ENCODE results near the gene TMOD2.

Gene TMOD2

DNA sequence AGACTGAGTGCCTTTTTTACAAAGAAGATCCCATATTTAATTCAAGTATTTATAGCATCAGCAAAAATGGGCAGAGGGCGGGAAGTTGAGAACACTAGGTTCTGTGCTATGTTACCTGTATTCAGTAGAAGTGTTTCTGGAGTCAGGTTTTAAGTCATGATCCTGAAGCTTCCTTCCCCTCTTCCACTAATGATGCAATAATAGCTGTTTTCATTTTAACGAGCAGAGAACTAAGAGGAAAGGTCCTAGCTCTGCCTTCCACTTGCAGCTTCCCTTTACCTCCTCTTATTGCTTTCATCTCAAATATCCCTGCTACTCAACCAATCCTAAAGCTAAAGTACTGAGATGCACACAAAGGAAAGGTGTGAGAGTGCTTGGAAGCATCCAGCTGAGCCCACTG is 61.2 kb downstream of the TMOD2 start:
- no peak for DNase-seq (ENCODE audit: low read depth in 1 of 2, low spot score in 1 of 2)

DNA sequence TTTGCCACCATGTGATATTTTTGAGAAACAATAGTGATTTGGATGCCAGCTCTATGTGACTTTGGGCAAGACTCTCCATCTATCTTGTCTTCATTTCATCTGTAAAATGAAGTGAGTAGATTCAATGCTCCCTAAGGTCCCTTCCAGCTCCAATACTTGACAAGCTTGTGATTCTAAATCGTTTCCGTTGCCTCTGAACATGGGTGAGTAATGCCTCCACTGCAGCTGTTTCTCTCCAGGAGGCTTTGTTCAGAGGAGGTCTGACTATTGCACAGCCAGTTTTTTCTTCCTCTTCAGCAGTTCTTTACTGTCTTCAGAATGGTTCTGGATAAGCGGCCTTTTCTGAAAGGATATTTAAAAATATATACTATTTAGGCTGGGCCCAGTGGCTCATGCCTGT is 63.2 kb downstream of the TMOD2 start:
- no peak for DNase-seq (ENCODE audit: low read depth in 1 of 2, low spot score in 1 of 2)

DNA sequence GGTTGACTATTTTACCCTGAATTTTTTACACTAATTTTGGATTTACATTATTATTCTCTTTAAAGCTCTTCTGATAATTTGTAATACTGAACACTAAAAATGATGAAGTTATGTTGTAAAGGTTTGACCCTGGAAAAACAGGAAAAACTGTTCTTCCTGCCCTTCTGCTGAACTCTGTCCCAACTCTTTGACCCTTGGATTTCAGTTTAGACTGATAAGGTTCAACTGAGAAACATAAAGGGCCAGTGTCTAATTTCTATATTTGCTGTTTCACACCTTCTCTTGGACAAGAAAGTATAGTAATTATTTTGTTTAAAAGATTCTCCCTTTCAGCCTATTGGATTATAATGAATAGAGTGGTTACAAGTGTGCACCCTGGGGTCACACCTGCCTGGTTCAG is 65.2 kb downstream of the TMOD2 start:
- no peak for DNase-seq (ENCODE audit: low read depth in 1 of 2, low spot score in 1 of 2)

DNA sequence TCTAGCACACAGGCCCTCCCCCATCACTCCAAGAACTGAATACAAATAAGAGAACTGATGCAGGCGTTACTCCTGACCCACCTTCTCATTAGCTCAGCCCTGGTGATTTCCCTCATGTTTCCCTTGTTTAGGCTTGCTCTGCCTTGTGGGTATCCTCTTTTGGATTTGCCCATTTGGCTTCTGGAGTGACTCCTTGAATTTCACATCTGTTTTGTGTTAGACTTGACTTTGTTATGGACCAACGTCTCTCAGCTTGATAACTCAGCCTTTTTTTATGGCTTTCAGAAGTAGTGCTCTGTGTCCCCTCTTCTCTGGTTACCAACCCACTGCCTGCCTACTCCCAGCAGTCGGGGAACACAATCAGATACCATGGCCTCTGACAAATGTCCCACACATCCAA is 66.8 kb downstream of the TMOD2 start:
- DNase-seq (ENCODE audit: low read depth in 1 of 2, low spot score in 1 of 2) = no peak

DNA sequence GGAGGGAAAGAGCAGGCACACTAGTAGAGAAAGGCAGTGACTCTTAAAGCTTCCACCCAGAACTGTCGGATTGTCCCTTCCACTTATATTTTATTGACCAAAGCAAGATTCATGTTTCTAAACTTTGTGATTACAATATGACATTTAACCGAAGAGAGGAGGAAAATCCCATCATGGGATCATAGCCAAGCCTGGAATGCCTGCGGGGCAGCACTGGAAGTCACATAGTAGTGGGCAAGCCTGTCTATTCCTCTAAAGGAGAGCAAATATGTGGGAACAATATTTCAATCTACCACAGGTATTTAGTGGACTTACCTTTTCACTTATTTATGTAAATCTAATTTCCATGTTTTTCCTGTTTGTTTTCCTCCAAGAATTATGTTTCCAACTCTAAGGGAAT is 74.3 kb downstream of the TMOD2 start:
- no peak for DNase-seq (ENCODE audit: low read depth in 1 of 2, low spot score in 1 of 2)

DNA sequence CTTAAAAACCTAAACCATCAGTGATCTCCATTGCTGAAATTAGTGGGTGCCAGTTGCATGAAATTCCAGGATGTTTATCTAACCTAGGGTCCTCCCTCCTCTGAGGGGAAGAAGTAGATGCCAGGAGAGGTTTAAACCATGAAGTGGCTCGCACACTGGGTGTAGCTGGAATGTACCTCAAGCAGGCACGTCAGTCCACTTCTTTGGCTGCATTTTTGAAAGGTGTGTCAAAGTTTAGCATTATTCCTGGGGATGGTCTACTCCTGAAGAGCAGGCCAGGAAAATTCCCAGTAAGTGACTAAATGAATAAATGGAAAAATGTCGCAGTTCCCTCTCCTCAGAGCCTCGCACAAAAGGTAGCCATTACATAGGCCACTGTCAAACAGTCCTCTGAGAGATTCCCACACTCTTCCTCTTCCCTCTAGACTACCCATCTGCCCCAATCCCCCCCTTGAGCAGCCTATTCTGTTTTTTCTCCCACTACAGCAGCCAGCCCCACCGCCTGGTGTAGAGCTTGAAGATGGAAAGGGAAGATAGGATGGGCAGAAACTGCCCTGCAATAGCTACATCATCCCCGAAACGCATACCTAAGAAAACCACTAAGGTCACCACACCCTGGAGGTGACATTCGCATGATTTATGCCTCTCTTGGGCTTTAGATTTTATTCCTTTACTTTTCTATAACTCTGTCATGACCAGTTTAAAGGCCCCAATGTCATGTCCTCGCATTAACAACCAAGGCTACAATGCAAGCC is 77.4 kb downstream of the TMOD2 start:
- DNase-seq (ENCODE audit: low read depth in 1 of 2, low spot score in 1 of 2) = no peak

DNA sequence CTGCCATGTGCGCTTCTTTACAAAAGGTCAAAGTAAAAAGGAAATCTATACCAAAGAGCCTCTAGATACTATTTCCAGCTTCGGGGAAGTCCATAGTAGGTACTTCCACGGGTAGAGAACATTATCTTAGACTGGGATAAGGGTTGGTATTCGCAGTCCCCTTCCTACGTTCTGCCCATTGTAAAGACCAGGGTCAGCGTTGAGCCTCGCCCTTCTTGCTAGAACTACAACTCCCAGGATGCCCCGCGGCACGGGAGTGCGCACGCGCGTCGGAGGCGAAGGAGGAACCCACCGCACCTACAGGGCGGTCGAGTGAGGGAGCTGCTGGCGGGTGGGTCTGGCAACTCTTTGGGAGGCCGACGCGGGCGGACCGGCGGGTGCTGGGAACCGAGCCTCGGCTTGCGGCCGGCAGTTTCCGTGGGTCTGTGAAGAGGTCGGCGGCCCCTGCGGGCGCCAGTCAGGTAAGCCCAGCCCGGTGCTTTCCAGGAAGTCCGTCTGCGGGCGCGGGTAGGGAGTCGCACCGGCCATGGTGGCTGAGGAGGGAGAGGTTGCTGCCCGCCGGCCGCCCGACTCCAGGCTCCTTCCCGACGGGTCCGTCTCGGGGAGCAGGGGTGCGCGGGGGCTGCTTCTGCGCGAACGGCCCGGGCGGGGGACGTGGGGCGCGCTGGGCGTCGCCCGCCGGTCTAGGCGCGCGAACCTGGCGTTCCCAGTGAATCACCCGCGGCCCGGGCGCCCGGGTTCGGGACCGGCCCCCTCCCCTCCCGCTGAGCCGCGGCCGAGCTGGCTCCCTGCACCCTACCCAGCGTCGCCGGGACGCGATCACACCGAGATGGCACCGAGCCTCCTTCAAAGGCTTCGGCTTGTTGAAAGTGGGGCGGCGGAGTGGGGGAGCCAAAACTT is 78.2 kb downstream of the TMOD2 start, which contains the start of gene TMOD3:
Gene TMOD3, plus strand, starts transcription at position 278 of the 900 bp plus-strand sequence. CDS start 33,232 bp downstream, outside the sequence.
- peak; percentile 83 to 89 for DNase-seq (ENCODE audit: low read depth in 1 of 2, low spot score in 1 of 2)

DNA sequence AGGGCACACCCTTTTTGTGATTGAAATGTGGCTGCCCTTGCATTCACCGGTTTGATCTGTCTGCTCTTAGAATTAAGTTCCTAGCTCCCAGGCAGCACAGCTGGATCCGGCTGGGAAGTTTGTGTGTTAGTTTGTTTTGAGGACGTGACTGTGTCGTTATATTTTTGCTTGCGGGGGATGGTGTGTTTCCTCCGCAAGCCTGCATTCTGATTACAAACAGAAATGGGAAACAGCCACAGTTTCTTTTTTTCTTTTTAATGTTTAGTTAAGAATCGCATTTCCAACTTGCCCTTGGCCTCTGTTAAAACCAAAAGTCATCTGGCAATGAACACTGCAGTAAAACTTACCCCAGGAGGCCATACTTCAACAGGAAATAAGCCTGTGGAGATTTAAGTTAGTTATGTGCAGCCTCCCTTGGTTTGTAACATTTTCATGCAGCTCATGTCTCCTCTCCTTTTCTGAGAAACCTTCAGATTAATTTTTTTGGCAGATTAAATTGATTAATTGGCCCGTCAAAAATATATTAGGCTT is 78.9 kb downstream of the TMOD2 start:
- no peak for DNase-seq (ENCODE audit: low read depth in 1 of 2, low spot score in 1 of 2)

DNA sequence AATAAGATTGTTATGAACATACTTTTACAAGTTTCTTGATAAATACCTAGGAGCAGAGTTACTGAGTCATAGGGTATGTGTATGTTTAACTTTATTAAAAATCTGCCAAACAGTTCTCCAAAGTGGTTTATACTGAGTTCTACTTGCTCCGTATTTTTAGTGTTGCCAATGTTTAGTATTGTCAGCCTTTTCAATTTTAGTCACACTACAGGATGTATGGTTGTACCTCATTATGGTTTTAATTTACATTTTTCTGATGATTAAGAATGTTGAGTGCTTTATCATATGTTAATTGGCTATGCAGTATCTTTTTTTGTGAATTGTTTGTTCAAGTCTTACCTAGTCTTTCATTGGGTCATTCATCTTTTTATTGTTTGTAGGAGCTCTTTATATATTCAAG is 82.4 kb downstream of the TMOD2 start:
- DNase-seq (ENCODE audit: low read depth in 1 of 2, low spot score in 1 of 2) = no peak

DNA sequence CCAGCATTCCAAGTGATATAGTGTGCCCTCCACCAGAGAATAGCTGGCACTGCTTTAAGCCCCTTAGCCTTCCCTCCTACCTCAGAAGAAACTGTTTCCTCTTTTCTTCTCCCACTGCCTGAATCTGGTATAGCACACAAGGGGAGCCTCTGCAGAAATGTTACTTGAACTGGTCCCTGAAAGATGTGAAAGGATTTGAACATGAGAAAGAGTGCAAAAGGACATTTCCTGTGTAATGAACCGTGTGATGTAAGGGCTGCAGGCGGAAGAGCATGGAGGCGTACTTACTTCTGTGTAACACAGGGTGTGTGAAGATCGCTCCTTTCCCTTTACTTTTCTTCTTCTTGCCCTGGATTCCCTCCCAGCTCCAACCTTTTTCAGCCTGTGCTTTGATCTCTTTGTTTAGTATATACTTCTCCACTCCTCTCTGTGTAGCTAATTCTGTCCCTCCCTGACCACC is 86.4 kb downstream of the TMOD2 start:
- DNase-seq (ENCODE audit: low read depth in 1 of 2, low spot score in 1 of 2) = no peak

DNA sequence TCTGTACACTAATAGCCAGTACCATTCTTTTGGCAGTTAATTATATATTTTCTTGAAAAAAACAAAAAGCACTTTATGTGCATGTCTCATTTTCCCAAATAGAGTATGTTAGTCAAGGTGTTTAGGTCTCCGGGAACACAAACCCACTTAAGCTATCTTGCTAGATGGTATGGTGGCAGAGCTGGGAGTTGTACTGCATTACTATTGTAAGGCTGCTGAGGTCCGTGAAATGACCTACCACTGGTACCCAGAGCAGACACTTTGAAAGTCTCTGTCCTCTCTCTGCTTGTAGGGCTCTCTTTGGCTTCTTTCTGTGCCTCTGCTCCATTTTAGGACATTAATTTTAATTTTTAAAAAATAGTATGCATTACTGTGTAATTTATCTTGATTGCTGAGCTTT is 86.9 kb downstream of the TMOD2 start:
- no peak for DNase-seq (ENCODE audit: low read depth in 1 of 2, low spot score in 1 of 2)

DNA sequence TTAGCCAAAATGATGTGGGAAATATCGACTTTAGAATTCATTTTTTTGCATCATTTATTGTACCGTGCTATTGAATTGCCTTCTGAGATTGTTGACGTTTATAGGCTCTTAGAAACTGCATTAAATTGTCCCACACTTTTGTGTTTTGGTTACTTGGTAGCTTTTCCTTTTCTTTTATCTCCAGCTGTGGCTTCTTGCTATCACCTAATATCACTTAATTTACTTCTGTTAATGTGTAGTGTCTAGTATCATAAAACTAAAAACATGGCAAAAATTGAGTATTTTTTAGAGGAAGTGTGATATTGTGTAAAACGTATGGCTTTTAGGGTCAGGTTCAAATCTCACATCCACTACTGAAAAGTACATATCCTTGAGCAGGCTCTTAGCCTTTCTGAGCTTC is 89.3 kb downstream of the TMOD2 start:
- no peak for DNase-seq (ENCODE audit: low read depth in 1 of 2, low spot score in 1 of 2)

DNA sequence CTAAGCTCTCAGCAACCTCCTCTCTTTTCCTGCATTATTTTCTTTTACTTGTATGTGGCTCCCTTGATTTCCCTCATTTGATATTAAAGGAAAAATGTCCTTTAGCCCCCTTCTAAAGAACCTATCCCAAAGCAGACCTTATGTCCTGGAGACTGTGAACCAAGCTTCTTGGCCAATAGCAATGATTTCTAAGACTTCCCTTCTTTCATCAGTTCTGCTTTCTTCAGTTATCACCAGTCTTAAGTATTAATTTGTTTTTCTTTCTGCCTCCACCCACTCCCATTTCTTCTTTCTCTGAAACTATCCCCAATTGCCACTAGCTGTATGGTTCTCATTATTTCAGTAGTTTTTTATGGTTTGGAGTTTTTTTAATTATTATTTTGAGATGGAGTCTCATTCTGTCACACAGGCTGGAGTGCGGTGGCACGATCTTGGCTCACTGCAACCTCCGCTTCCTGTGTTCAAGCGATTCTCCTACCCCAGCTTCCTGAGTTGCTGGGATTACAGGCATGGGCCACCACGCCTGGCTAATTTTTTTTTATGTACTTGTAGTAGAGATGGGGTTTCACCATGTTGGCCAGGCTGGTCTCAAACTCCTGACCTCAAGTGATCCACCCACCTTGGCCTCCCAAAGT is 90.1 kb downstream of the TMOD2 start:
- DNase-seq (ENCODE audit: low read depth in 1 of 2, low spot score in 1 of 2) = no peak

DNA sequence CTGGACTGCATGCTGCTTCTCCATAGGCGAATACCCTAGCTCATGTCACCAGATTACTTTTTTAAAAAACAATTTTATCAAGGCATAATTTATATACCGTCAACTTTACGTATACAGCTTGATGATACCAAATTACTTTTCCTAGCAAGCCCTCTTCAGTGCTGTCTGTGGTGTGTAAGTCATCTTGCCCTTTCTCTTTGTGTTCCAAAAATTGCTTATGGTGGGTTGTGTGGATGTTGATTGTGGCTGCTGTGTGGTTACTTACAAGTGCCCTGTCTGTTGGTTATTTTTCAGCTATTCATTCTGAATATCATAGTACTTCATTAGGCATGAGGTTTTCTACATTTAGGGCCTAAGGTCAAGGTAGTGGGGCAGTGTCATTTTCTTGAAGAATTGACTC is 90.9 kb downstream of the TMOD2 start:
- DNase-seq (ENCODE audit: low read depth in 1 of 2, low spot score in 1 of 2) = no peak

DNA sequence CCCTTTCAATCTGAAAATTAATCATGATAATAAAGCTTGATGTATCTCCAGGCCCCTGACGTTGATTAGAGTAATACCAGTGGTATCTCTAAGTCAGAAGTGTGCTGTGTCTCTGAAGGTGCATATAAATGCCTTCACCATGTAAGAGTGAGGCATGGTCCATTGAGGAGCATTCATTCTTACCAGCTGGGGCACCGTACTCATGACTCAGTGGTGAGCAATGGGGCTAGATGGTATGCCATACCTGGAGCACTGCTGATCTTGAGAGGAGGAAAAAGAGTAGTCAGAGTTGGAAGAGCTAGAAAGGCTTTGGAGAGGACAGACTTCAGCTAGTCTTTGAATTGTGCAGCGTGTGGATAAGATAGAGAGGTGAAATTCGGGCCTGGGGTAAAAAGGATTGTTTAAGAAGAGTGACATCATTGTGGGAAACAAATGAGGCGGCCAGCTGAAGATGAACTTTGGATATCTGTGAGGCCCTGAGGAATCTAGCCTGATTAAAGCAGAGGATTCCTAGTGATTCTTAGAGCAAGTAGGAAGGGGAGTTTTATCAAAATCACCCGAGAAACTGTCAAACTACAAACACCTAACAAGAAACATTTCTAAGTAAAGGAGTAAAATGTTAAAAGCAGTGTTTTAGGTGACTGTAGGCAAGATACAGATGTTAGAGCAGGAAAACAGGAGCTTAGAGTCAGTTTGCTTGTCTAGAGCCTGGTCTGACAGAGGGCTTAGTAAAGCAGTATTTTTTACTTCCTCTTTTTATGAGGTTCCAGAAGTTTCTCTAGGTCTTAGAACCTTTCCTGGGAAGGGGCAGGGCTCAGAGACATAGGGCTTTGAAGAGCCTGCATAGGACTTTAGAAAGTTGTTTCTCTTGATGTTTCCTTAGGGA is 91.7 kb downstream of the TMOD2 start:
- DNase-seq (ENCODE audit: low read depth in 1 of 2, low spot score in 1 of 2) = no peak

DNA sequence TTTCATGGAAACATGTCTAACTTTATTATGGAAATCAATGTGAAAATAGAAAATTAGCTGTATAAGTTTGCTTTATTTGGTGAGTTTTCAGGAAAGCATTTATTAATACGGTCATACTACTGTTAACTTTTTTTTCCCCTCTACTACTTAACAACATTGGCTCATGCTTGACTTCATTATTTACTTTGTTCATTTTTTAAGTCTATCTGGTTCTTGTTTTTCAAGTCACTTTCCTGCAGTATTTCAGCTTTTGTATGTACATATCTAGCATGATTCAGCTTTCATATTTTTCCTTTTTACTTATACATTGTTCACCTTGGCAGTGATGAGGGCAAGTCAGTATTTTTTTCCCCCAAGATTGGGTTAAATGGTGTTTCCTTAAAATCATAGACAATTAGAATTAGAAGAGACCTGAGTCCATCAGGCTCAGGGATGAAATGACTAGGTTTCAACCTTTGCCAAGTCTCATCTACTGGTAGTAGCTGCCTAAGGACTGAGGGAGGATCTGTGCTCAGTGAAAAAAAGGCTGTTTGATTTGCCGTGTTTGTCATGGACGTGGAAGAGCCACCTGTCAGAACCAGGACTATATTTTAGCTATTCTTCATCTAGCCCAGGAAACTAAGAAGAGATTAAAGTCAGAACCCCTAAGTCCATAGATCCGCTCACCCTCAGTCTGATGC is 93.5 kb downstream of the TMOD2 start:
- no peak for DNase-seq (ENCODE audit: low read depth in 1 of 2, low spot score in 1 of 2)

DNA sequence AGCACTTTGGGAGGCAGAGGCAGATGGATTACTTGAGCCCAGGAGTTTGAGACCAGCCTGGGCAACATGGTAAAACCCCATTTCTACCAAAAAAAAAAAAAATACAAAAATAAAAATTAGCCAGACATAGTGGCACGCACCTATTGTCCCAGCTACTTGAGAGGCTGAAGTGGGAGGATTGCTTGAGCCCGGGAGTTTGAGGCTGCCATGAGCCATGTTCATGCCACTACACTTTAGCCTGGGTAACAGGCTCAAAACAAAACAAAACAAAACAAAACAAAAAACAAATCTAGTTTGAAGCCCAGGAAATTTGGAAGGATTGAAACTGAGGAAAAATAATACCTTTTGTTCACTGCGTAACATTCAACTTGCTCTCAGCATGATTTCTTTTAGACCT is 94.7 kb downstream of the TMOD2 start:
- no peak for DNase-seq (ENCODE audit: low read depth in 1 of 2, low spot score in 1 of 2)

DNA sequence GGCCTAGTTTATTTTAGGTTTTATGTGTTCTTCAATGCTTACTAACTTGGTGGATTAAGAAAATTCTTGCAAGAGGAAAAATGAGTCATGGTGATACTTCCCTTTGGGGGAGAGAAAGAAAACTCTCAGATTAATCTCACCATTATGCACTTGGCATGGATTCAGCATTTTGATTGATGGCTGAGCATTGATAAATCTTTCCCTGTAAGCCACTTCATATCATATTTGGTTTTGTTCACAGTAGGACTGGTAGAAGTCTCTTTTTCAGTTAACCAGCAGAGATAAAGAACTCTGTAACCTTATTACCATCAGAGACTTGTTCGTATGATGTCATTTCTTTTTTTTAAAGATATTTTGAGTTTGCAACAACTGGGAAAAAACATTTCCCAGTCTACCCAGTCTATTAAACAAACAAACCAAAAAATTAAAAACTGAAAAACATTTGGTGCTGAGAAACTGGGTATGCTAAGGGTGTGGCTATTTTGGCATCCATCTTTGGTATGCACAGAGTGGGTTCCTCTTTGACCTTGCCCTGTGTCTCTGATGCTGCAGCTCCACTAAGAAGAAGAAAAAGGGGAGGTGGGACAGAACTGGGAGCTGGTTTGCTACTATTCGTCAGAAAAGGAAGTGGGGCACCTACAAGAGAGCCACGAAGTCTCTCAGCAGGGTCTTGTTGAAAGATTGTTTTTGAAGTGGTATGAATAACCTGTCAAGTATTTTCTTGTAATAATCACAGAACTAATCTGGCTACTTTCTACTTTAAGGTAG is 95.2 kb downstream of the TMOD2 start:
- DNase-seq (ENCODE audit: low read depth in 1 of 2, low spot score in 1 of 2) = no peak

DNA sequence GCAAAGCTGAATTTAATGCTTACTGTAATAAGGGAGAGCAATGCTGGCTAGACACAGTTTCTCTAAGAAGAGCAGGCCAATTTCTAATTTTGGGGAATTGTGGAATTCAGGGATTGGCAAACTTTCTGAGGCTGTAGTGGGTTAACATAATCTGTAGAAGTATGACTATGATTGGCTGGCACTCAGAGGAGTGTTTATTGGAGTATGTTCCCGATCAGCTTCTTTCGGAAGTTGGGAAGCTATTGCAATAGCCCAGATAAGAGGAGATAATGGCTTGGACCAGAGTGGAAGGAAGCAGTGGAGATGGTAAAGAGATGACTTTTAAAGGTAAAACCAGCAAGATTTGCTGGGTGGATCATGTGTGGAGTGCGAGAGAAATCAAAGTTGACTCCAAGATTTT is 97.4 kb downstream of the TMOD2 start:
- DNase-seq (ENCODE audit: low read depth in 1 of 2, low spot score in 1 of 2) = no peak

Data from activated T-helper 1 cell treated with anti-CD3 and anti-CD28 coated beads, Interleukin-2, amount 50 U/mL, for 16 hours (primary cell).